ENCODE measurements around the gene MSL2.

- TF ChIP-seq ZNF274 (IDR thresholded peaks at IDR 0.05; ENCODE audit: low read depth, low read length) (no peak), YY1 (IDR thresholded peaks at IDR 0.05; ENCODE audit: insufficient read depth, insufficient read length) (no peak), SUZ12 (IDR thresholded peaks at IDR 0.05; ENCODE audit: extremely low read depth, insufficient read depth, insufficient read length) (no peak)
Measured at GRCh38 chr3:136211547-136211946, 15.4 kb upstream of the MSL2 start.
